Naive thymus-derived CD4-positive, alpha-beta T cell (primary cell): Measurements from ENCODE around the gene NAA25. TPM values are rescaled to one million over a fixed set of nuclear protein-coding genes. Genes with fewer than 3 reads are reported as not detected.
"Not testable (repeated sequence)": the region's sequence is repeated elsewhere in the genome, so short reads cannot be mapped to it uniquely, and the experiment has no call there.

Experiments
- ATAC-seq: fragments of 150-1000 bp; cut with Tn5 transposase; 2 replicates; pipeline ENCODE4 v1.10.0; 2021; ENCODE audit warnings: mild to moderate bottlenecking, moderate library complexity
- CTCF ChIA-PET: fragments of 350-600 bp; sonication (Branson Sonifier 250); formaldehyde crosslinking; loops from one replicate; lab custom pipeline; 2021; ENCODE audit warnings: antibody characterized with exemption; lab: Charles Lee
- POLR2A ChIA-PET: fragments of 350-600 bp; sonication (Branson Sonifier 250); formaldehyde crosslinking; loops from one replicate; lab custom pipeline; 2021; ENCODE audit warnings: antibody characterized with exemption, inconsistent platforms; lab: Charles Lee
- DNase-seq, 9 donors: peaks; one replicate each; pipeline versions ENCODE4 v3.0.0 to v3.0.0-alpha.2; 2020 to 2022; ENCODE audit warnings: mixed read lengths in 1 of 9
- H3K27ac ChIP-seq: one replicate; pipeline ENCODE4 v1.7.0; 2013; ENCODE audit warnings: mild to moderate bottlenecking, low read depth, low read length, moderate library complexity
- H3K27me3 ChIP-seq, 2 donors: one replicate each; pipeline ENCODE4 v1.7.0; 2013; ENCODE audit warnings: low read length in 2 of 2, mild to moderate bottlenecking in 2 of 2, moderate library complexity in 2 of 2; ENCODE audit not compliant: control insufficient read depth in 2 of 2, insufficient read depth in 2 of 2
- H3K36me3 ChIP-seq, 3 experiments: 1 replicate in 2 of 3; 2 replicates in 1 of 3; pipeline ENCODE4 v1.7.0; 2013; ENCODE audit warnings: low read length in 3 of 3, mild to moderate bottlenecking in 3 of 3, moderate library complexity in 1 of 3; ENCODE audit not compliant: insufficient read depth in 3 of 3, control insufficient read depth in 2 of 3
- H3K4me1 ChIP-seq, 2 donors: one replicate each; pipeline ENCODE4 v1.7.0; 2013; ENCODE audit warnings: low read length in 2 of 2, mild to moderate bottlenecking in 2 of 2, moderate library complexity in 1 of 2; ENCODE audit not compliant: control insufficient read depth in 2 of 2, insufficient read depth in 2 of 2
- H3K4me3 ChIP-seq: 2 replicates; pipeline ENCODE4 v1.7.0; 2013; ENCODE audit warnings: mild to moderate bottlenecking, low read length
- H3K9me3 ChIP-seq, 3 experiments: 1 replicate in 2 of 3; 2 replicates in 1 of 3; pipeline ENCODE4 v1.7.0; 2013; ENCODE audit warnings: low read length in 3 of 3; ENCODE audit not compliant: control insufficient read depth in 2 of 3
- H3K27ac Mint-ChIP-seq, 9 donors: one replicate each; pipeline ENCODE4 v1.8.0; 2020 to 2022; ENCODE audit warnings: mixed read lengths in 9 of 9, mild to moderate bottlenecking in 8 of 9, moderate library complexity in 5 of 9, inconsistent platforms in 2 of 9
- H3K27me3 Mint-ChIP-seq, 5 donors: one replicate each; pipeline ENCODE4 v1.8.0; 2021 to 2022; ENCODE audit warnings: mixed read lengths in 5 of 5, mild to moderate bottlenecking in 1 of 5
- H3K36me3 Mint-ChIP-seq, 5 donors: one replicate each; pipeline ENCODE4 v1.8.0; 2020 to 2022; ENCODE audit warnings: mixed read lengths in 5 of 5, mild to moderate bottlenecking in 3 of 5, inconsistent platforms in 1 of 5
- H3K4me1 Mint-ChIP-seq, 7 donors: one replicate each; pipeline ENCODE4 v1.8.0; 2020 to 2022; ENCODE audit warnings: mixed read lengths in 7 of 7, mild to moderate bottlenecking in 3 of 7, inconsistent platforms in 1 of 7
- H3K4me3 Mint-ChIP-seq, 10 donors: one replicate each; pipeline ENCODE4 v1.8.0; 2020 to 2022; ENCODE audit warnings: mild to moderate bottlenecking in 10 of 10, mixed read lengths in 10 of 10, moderate library complexity in 6 of 10, inconsistent platforms in 2 of 10
- H3K9me3 Mint-ChIP-seq, 11 donors: one replicate each; pipeline ENCODE4 v1.8.0; 2020 to 2022; ENCODE audit warnings: mixed read lengths in 11 of 11, mild to moderate bottlenecking in 4 of 11, inconsistent platforms in 1 of 11, moderate library complexity in 1 of 11
- intact Hi-C, 2 donors: fragments of 100-400 bp; cut with micrococcal nuclease; formaldehyde crosslinking; loops; one replicate each; pipeline ENCODE4 v1.15.1; 2023
- polyA plus RNA-seq, 2 donors: library from polyadenylated mRNA; unstranded; fragments of 300-500 nt; fragmentation: Illumina TruSeq; gene quantifications; one replicate each; pipeline ENCODE4 v1.2.3, GENCODE V29; 2021
- total RNA-seq, 6 experiments: library from RNA in 5 of 6; stranded (reverse) in 5 of 6; gene quantifications; 1 replicate in 5 of 6; 2 replicates in 1 of 6; pipeline ENCODE4 v1.2.3 and lab custom pipeline; 2021 to 2026

NAA25 gene
- total and polyA plus RNA-seq, 7 experiments from 2014 or later, result 9.8 to 43.0 (median 39.8) TPM

- peak within 1 kb of the TSS; percentile 96 for H3K27ac ChIP-seq
- POLR2A ChIA-PET, result interaction anchor here (0.6 to 6.5 kb wide), 25 partner anchors 9 to 175 kb away, joined by 3 to 285 read pairs (median 4); partner anchors contain the start of genes MAPKAPK5, NAA25 and TRAFD1
- CTCF ChIA-PET, result interaction anchor here (0.6 to 3.8 kb wide), 12 partner anchors 10 to 163 kb away, joined by 3 to 63 read pairs (median 4); no protein-coding TSS in a partner anchor
- H3K4me1 ChIP-seq, result peaks cover 29 to 32% of the 10 kb centered on the region in 2 donors
- Mint-ChIP-seq H3K27me3 (no peaks in the 10 kb centered on the region), H3K9me3 (peaks cover 0 to 10% (median 4%) of the 10 kb centered on the region in 11 donors), H3K27ac (peak within 1 kb of the TSS; percentile 95 to 99 (median 97)), H3K36me3 (peaks cover 10 to 39% (median 37%) of the 10 kb centered on the region in 5 donors), H3K4me1 (peaks cover 41 to 67% (median 51%) of the 10 kb centered on the region in 7 donors), H3K4me3 (peak within 1 kb of the TSS; percentile 86 to 97 (median 91))
- no peaks in the 10 kb centered on the region for H3K27me3 ChIP-seq
- no peaks in the 10 kb centered on the region for H3K9me3 ChIP-seq
- ATAC-seq (peak; percentile 92), DNase-seq (peak; percentile 98 to 100 (median 99))
- H3K4me3 ChIP-seq, result peak within 1 kb of the TSS; percentile 90
- peaks cover 4 to 16% (median 6%) of the 10 kb centered on the region in 3 experiments for H3K36me3 ChIP-seq
- intact Hi-C loops, result loop anchor here (1.0 to 10.0 kb wide), 20 partner anchors 11 to 1209 kb away; partner anchors contain the start of genes HECTD4 (in 2 of the 2), NAA25 (in 2 of the 2), RPL6 (in 2 of the 2) and TRAFD1 (in 2 of the 2)
Observed at GRCh38 chr12:112012775-112013600, 95.6 kb downstream of the NAA25 start, which contains the start of the genes ERP29 and TMEM116. Gene ERP29, plus strand, starts transcription at chr12:112013426. Its CDS starts 40 bp downstream, at chr12:112013466. Gene TMEM116, minus strand, starts transcription at chr12:112013165. Its CDS starts 7,895 bp downstream, at chr12:112005270.

GRCh38 chr12:112011685-112012084 lies 96.9 kb downstream of the NAA25 start:
- Mint-ChIP-seq H3K27me3 (no peaks in the 10 kb centered on the region), H3K4me1 (peaks cover 38 to 64% (median 45%) of the 10 kb centered on the region in 7 donors), H3K36me3 (peaks cover 10 to 35% (median 33%) of the 10 kb centered on the region in 5 donors), H3K9me3 (peaks cover 0 to 10% (median 4%) of the 10 kb centered on the region in 11 donors), H3K4me3 (peak overlapping the region; percentile 86 to 97 (median 91)), H3K27ac (peak overlapping the region; percentile 95 to 99 (median 97))
- H3K4me3 ChIP-seq, result peak overlapping the region; percentile 90
- no peaks in the 10 kb centered on the region for H3K27me3 ChIP-seq
- no peak for DNase-seq
- no peak for ATAC-seq
- peak overlapping the region; percentile 96 for H3K27ac ChIP-seq
- ChIA-PET CTCF (interaction anchor here (0.6 to 3.8 kb wide), 6 partner anchors 9 to 68 kb away, joined by 3 to 63 read pairs (median 6); no protein-coding TSS in a partner anchor), POLR2A (interaction anchor here (1.0 to 6.5 kb wide), 6 partner anchors 14 to 170 kb away, joined by 3 to 285 read pairs (median 22); partner anchors contain the start of gene MAPKAPK5)
- H3K36me3 ChIP-seq, result peaks cover 4 to 16% (median 6%) of the 10 kb centered on the region in 3 experiments
- peaks cover 25 to 32% of the 10 kb centered on the region in 2 donors for H3K4me1 ChIP-seq
- H3K9me3 ChIP-seq, result no peaks in the 10 kb centered on the region
- intact Hi-C loops, result loop anchor here (2.0 to 10.0 kb wide), 9 partner anchors 34 to 1211 kb away; partner anchors contain the start of genes ACAD10 (in 1 of the 2), ATXN2 (in 1 of the 2), BRAP (in 1 of the 2) and NAA25 (in 1 of the 2)

GRCh38 chr12:112010415-112011344 lies 97.9 kb downstream of the NAA25 start:
- no peaks in the 10 kb centered on the region for H3K27me3 ChIP-seq
- ChIA-PET CTCF (interaction anchor here (0.8 to 1.2 kb wide), 3 partner anchors 9 to 17 kb away, joined by 3 to 10 read pairs (median 4); no protein-coding TSS in a partner anchor), POLR2A (interaction anchor here (0.9 to 2.2 kb wide), 4 partner anchors 9 to 66 kb away, joined by 5 to 20 read pairs (median 11); no protein-coding TSS in a partner anchor)
- Mint-ChIP-seq H3K27me3 (no peaks in the 10 kb centered on the region), H3K9me3 (peaks cover 0 to 10% (median 1%) of the 10 kb centered on the region in 11 donors), H3K36me3 (peaks cover 5 to 28% (median 24%) of the 10 kb centered on the region in 5 donors), H3K4me1 (peaks cover 39 to 64% (median 48%) of the 10 kb centered on the region in 7 donors), H3K27ac (peak overlapping the region; percentile 11 to 98 (median 95)), H3K4me3 (peak overlapping the region; percentile 86 to 97 (median 91))
- intact Hi-C loops, result loop anchor here (5.0 to 10.0 kb wide), 8 partner anchors 33 to 1212 kb away; partner anchors contain the start of genes ACAD10 (in 1 of the 2), ATXN2 (in 1 of the 2), BRAP (in 1 of the 2) and NAA25 (in 1 of the 2)
- H3K36me3 ChIP-seq, result peaks cover 0 to 9% (median 0%) of the 10 kb centered on the region in 3 experiments
- no peak overlapping the region for H3K27ac ChIP-seq
- no peak overlapping the region for H3K4me3 ChIP-seq
- no peaks in the 10 kb centered on the region for H3K9me3 ChIP-seq
- H3K4me1 ChIP-seq, result peaks cover 22 to 32% of the 10 kb centered on the region in 2 donors
- no peak for DNase-seq
- ATAC-seq, result no peak

- H3K4me3 Mint-ChIP-seq, H3K27ac ChIP-seq, intact Hi-C loops, ATAC-seq, H3K27me3 Mint-ChIP-seq, H3K4me3 ChIP-seq, H3K9me3 ChIP-seq, H3K27me3 ChIP-seq, H3K36me3 ChIP-seq, DNase-seq: not testable (repeated sequence)
- CTCF ChIA-PET, result interaction anchor here (0.6 to 1.2 kb wide), 4 partner anchors 8 to 32 kb away, joined by 3 to 10 read pairs (median 4); no protein-coding TSS in a partner anchor
- H3K27ac Mint-ChIP-seq, result peak overlapping the region in 7 of 9 donors; percentile 9 to 75 (median 59)
- H3K36me3 Mint-ChIP-seq, result peaks cover 5 to 25% (median 21%) of the 10 kb centered on the region in 5 donors
- peaks cover 15 to 28% of the 10 kb centered on the region in 2 donors for H3K4me1 ChIP-seq
- POLR2A ChIA-PET, result interaction anchor here (0.9 to 2.2 kb wide), 4 partner anchors 8 to 65 kb away, joined by 5 to 20 read pairs (median 11); no protein-coding TSS in a partner anchor
- peaks cover 0 to 10% (median 0%) of the 10 kb centered on the region in 11 donors for H3K9me3 Mint-ChIP-seq
- peaks cover 35 to 66% (median 52%) of the 10 kb centered on the region in 7 donors for H3K4me1 Mint-ChIP-seq
Observed at GRCh38 chr12:112009596-112009995, 99.0 kb downstream of the NAA25 start.

GRCh38 chr12:112008918-112009317 lies 99.7 kb downstream of the NAA25 start:
- no peak overlapping the region for H3K4me3 Mint-ChIP-seq
- CTCF ChIA-PET, result interaction anchor here (0.6 to 0.7 kb wide), 2 partner anchors 33 to 89 kb away, joined by 3 to 4 read pairs; no protein-coding TSS in a partner anchor
- Histone ChIP-seq H3K4me1 (peaks cover 12 to 23% of the 10 kb centered on the region in 2 donors), H3K9me3 (no peaks in the 10 kb centered on the region), H3K36me3 (peaks cover 0 to 6% (median 0%) of the 10 kb centered on the region in 3 experiments), H3K27ac (no peak overlapping the region), H3K4me3 (no peak overlapping the region), H3K27me3 (no peaks in the 10 kb centered on the region)
- ATAC-seq, result no peak
- H3K4me1 Mint-ChIP-seq, result peaks cover 30 to 61% (median 46%) of the 10 kb centered on the region in 7 donors
- peak overlapping the region in 5 of 9 donors; percentile 36 to 73 (median 48) for H3K27ac Mint-ChIP-seq
- no peaks in the 10 kb centered on the region for H3K27me3 Mint-ChIP-seq
- no peak for DNase-seq
- POLR2A ChIA-PET, result interaction anchor here (2.2 kb wide), 1 partner anchor 15 kb away, joined by 20 read pairs; no protein-coding TSS in a partner anchor
- H3K9me3 Mint-ChIP-seq, result peaks cover 0 to 10% (median 0%) of the 10 kb centered on the region in 11 donors
- intact Hi-C loops, result no loop called here
- peaks cover 5 to 20% (median 16%) of the 10 kb centered on the region in 5 donors for H3K36me3 Mint-ChIP-seq
